D721Med (cell line): Measurements from ENCODE around the gene MICAL3.

Source experiments
- DNase-seq: peaks from one replicate; pipeline ENCODE4 v3.0.0; 2011; ENCODE audit warnings: low spot score; ENCODE audit not compliant: insufficient read length
- FAIRE-seq: peaks from 2 replicates; lab custom pipeline; 2011; peaks lifted over from hg19 to GRCh38; lab: Jason Lieb, UNC
- CTCF ChIP-seq: IDR thresholded peaks from 2 replicates; pipeline ENCODE4 v1.5.1; 2012; ENCODE audit warnings: mild to moderate bottlenecking, control low read depth; ENCODE audit not compliant: insufficient read depth; ENCODE audit errors: missing control alignments

The MICAL3 gene

GRCh38 chr22:17965538-17966402 lies 58.6 kb downstream of the MICAL3 start:
- TF ChIP-seq CTCF: no peak
- FAIRE-seq: no peak

GRCh38 chr22:17964643-17965042 lies 59.7 kb downstream of the MICAL3 start:
- FAIRE-seq: no peak
- no peak for TF ChIP-seq CTCF
- DNase-seq: no peak

More at GRCh38 chr22:17965538-17966402, 58.6 kb downstream of the MICAL3 start:
- no peak for DNase-seq

GRCh38 chr22:17964156-17964555 lies 60.2 kb downstream of the MICAL3 start:
- DNase-seq: no peak
- no peak for FAIRE-seq

GRCh38 chr22:17963015-17963414 lies 61.3 kb downstream of the MICAL3 start:
- FAIRE-seq (no peak), DNase-seq (no peak)
- no peak for TF ChIP-seq CTCF

More at GRCh38 chr22:17964156-17964555, 60.2 kb downstream of the MICAL3 start:
- no peak for TF ChIP-seq CTCF

GRCh38 chr22:17962168-17962567 lies 62.2 kb downstream of the MICAL3 start:
- no peak for TF ChIP-seq CTCF
- no peak for FAIRE-seq
- no peak for DNase-seq

GRCh38 chr22:17961446-17961729 lies 63.0 kb downstream of the MICAL3 start:
- no peak for TF ChIP-seq CTCF
- DNase-seq (no peak), FAIRE-seq (no peak)
